Large intestine (tissue), 3 donors: ENCODE measurements around the gene SMYD3. TPM values are rescaled to one million over a fixed set of nuclear protein-coding genes. Genes with fewer than 3 reads are reported as not detected.
A peak's percentile ranks its signal among the peaks of the same experiment; 100 is the strongest.

Experiments used
- DNase-seq, 2 donors: peaks; one replicate each; pipeline versions ENCODE4 v3.0.0 to v3.0.0-alpha.2; 2013
- H3K27ac ChIP-seq: one replicate; pipeline ENCODE4 v1.5.1; 2013; ENCODE audit warnings: low read length
- H3K27me3 ChIP-seq: 2 replicates; pipeline ENCODE4 v1.6.1; 2013; ENCODE audit warnings: low read length; ENCODE audit not compliant: control insufficient read depth, insufficient read depth
- H3K36me3 ChIP-seq: 2 replicates; pipeline ENCODE4 v1.6.1; 2013; ENCODE audit warnings: low read length; ENCODE audit not compliant: control insufficient read depth, insufficient read depth
- H3K4me1 ChIP-seq: one replicate; pipeline ENCODE4 v1.6.1; 2013; ENCODE audit warnings: low read length; ENCODE audit not compliant: control insufficient read depth, insufficient read depth
- H3K4me3 ChIP-seq: one replicate; pipeline ENCODE4 v1.5.1; 2013; ENCODE audit warnings: low read length
- H3K9me3 ChIP-seq: one replicate; pipeline ENCODE4 v1.6.1; 2013; ENCODE audit warnings: mild to moderate bottlenecking, low read depth, low read length, moderate library complexity; ENCODE audit not compliant: control insufficient read depth
- WGBS: methylation state at CpG from one replicate; pipeline ENCODE4 v1.1.5; 2013; ENCODE audit warnings: low lambda C conversion rate; ENCODE audit not compliant: insufficient coverage; 5-methylcytosine and 5-hydroxymethylcytosine counted together
- polyA plus RNA-seq: library from polyadenylated mRNA; unstranded; fragments of 120-200 nt; gene quantifications from one replicate; pipeline ENCODE4 v1.2.1, GENCODE V29; 2013

Gene SMYD3
- polyA plus RNA-seq, 1 donor = 12.0 TPM

DNA sequence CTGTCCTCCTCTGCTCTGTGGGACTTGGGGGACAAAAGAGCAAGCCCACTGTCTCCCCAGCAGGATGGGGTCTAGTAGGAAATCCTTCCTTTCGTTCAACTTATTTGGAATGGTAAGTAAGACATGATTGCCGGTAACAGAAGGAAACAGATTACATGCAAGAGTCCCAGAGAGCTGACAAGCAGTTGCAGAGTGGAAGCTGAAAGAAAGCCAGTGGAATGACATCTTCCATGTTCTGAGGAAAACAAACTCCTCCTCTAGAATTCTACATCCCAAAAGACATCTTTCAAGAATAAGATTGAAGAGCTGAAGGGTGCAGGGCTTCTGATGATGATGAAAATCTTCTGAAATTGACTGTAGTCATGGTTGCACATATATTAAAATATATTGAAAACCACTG is 732.9 kb downstream of the SMYD3 start:
- Histone ChIP-seq H3K36me3 (no peaks in the 10 kb centered on the region), H3K27ac (no peak overlapping the region), H3K9me3 (peaks cover 5% of the 10 kb centered on the region), H3K4me1 (no peaks in the 10 kb centered on the region), H3K4me3 (no peak overlapping the region), H3K27me3 (no peaks in the 10 kb centered on the region)
- DNase-seq = no peak
- WGBS = no CpG with 5 or more reads among the region's 2 CpGs

DNA sequence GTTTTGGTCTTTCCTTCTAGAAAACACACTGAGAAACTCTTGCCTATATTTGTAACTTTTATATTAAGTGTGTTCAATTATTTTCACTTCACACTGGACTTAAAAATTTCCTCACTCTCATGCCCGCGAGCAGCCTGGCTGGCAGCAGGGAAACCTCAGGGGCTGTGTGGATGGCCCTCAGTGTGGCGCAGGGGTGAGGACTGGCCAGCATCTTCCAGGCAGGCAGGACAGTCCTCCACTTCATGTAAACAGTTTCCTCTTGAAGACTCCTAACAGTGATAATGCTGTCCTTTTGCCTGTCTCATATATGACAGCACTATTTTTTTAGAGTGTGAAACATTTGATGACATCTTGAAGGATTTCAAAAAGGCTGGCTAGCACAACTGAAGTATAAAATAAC is 733.7 kb downstream of the SMYD3 start:
- Histone ChIP-seq H3K4me3 (no peak overlapping the region), H3K36me3 (no peaks in the 10 kb centered on the region), H3K27me3 (no peaks in the 10 kb centered on the region), H3K4me1 (no peaks in the 10 kb centered on the region), H3K9me3 (peaks cover 5% of the 10 kb centered on the region), H3K27ac (no peak overlapping the region)
- no peak for DNase-seq
- no CpG with 5 or more reads among the region's 3 CpGs for WGBS

DNA sequence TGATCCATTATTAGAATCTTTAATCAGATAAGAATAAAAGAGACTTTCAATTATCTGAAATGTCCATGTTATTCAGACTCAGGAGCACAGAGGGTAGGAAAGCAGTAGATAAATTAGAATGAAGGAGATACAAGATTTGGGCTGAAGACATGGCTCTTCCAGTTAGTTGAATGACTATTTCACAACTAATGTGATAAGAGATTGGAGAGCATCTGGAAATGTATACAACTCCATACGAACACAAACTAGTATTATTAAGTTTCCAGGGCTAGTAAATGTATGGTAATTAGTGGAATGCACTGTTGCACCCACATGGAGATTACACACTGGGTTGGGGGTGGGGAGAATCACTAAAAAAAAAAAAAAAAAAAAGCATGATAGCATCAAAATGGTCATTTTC is 734.3 kb downstream of the SMYD3 start:
- WGBS = no CpG with 5 or more reads among the region's 1 CpG

DNA sequence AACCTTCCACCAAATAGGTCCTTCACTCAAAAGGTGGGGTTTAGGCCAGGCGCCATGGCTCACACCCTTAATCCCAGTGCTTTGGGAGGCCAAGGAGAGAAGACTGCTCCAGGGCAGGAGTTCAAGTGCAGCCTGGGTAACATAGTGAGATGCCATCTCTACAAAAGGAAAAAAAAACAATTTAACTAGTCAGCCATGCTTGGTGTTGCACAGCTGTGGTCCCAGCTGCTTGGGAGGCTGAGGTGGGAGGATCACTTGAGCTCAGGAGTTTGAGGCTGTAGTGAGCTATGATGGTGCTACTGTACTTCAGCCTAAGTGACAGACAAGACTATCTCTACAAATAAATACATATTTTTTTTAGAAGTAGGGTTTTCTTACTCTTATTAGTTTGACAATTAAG is 734.8 kb downstream of the SMYD3 start:
- H3K4me3 ChIP-seq = no peak overlapping the region
- H3K36me3 ChIP-seq = no peaks in the 10 kb centered on the region
- no peak for DNase-seq
- no peaks in the 10 kb centered on the region for H3K27me3 ChIP-seq
- H3K4me1 ChIP-seq = no peaks in the 10 kb centered on the region
- peaks cover 5% of the 10 kb centered on the region for H3K9me3 ChIP-seq
- no peak overlapping the region for H3K27ac ChIP-seq
- no CpG with 5 or more reads among the region's 1 CpG for WGBS

More for the DNA sequence above, 734.3 kb downstream of the SMYD3 start:
- Histone ChIP-seq H3K36me3 (no peaks in the 10 kb centered on the region), H3K4me3 (no peak overlapping the region), H3K27me3 (no peaks in the 10 kb centered on the region), H3K27ac (no peak overlapping the region), H3K4me1 (no peaks in the 10 kb centered on the region), H3K9me3 (peaks cover 5% of the 10 kb centered on the region)
- DNase-seq = no peak

DNA sequence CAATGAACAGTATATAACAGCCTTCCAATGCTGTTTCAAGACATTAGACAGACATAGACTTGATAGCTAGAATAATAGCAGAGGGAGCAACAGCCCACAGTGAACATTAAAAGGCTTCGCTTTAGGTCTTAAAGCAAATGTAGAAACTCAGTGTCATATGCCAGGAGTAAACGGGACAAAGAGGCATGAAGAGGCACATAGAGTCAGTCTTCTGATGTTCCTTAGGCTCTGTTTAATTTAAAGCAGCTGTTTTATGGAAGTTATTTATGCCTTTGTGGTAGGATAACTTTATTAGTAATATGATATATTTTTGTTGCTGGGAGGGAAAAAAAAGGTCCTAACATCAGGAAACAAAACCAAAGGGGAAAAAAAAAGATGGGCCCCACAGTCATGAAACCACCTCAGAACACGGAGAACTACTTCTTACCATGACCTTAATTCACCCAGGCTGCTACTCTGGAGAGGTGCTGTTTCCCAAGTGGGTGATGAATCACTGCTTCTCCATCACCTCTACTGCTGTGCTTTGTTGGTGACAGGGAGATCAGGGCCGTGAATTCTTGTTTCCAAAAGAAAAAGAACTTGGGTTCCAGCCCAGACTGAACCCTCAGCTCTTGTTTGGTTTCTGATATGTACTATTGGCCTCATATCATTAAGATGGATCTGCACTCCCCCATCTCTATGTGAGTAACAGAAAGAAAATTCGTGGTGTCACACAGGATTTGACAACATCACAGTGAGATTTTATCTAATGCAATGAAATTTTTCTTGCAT is 735.4 kb downstream of the SMYD3 start:
- DNase-seq = no peak
- Histone ChIP-seq H3K36me3 (no peaks in the 10 kb centered on the region), H3K9me3 (peaks cover 5% of the 10 kb centered on the region), H3K4me3 (no peak overlapping the region), H3K27me3 (no peaks in the 10 kb centered on the region), H3K27ac (no peak overlapping the region), H3K4me1 (no peaks in the 10 kb centered on the region)
- WGBS = 100% methylated on average over 2 of the region's 5 CpGs

DNA sequence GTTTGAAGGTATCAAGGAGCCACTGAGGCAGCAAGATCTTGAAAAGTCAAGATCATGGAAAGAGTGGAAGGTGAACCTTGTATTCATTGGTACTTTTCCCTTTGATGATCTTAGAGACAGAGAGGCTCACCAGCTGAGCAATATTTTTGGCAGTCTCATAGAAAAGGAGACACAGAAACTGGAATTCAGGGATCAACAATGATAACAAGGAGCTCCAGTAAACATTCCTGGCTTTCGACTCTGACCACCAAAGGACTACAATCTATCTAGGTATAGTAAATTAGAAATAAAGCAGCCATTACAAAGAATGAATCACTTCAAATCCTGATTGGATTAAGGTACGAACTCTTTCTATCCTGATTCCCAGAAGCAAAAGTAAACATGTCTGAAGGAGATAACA is 736.9 kb downstream of the SMYD3 start:
- peaks cover 5% of the 10 kb centered on the region for H3K9me3 ChIP-seq
- no peak for DNase-seq
- no peaks in the 10 kb centered on the region for H3K36me3 ChIP-seq
- H3K27me3 ChIP-seq = no peaks in the 10 kb centered on the region
- WGBS = 100% methylated on average over 1 of the region's 2 CpGs
- H3K4me1 ChIP-seq = no peaks in the 10 kb centered on the region
- no peak overlapping the region for H3K27ac ChIP-seq
- H3K4me3 ChIP-seq = no peak overlapping the region

DNA sequence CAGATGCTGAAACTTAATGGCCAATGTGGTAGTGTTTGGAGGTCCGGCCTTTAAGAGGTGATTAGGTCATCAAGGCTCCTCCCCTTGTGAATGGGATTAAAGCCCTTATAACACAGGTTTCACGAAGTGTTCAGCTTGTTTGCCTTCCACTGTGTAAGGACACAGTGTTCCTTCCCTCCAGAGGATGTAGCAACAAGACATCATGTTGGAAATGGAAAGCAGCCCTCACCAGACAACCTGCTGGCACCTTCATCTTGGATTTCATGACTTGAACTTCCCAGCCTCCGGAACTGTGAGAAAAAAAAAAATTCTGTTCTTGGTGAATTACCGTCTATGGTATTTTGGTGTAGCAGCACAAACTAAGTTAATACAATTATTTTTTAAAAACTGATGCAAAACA is 738.5 kb downstream of the SMYD3 start:
- H3K27me3 ChIP-seq = no peaks in the 10 kb centered on the region
- no peak for DNase-seq
- H3K4me3 ChIP-seq = no peak overlapping the region
- WGBS = 100% methylated on average over 2 of the region's 4 CpGs
- H3K36me3 ChIP-seq = no peaks in the 10 kb centered on the region
- no peaks in the 10 kb centered on the region for H3K9me3 ChIP-seq
- no peak overlapping the region for H3K27ac ChIP-seq
- no peaks in the 10 kb centered on the region for H3K4me1 ChIP-seq

DNA sequence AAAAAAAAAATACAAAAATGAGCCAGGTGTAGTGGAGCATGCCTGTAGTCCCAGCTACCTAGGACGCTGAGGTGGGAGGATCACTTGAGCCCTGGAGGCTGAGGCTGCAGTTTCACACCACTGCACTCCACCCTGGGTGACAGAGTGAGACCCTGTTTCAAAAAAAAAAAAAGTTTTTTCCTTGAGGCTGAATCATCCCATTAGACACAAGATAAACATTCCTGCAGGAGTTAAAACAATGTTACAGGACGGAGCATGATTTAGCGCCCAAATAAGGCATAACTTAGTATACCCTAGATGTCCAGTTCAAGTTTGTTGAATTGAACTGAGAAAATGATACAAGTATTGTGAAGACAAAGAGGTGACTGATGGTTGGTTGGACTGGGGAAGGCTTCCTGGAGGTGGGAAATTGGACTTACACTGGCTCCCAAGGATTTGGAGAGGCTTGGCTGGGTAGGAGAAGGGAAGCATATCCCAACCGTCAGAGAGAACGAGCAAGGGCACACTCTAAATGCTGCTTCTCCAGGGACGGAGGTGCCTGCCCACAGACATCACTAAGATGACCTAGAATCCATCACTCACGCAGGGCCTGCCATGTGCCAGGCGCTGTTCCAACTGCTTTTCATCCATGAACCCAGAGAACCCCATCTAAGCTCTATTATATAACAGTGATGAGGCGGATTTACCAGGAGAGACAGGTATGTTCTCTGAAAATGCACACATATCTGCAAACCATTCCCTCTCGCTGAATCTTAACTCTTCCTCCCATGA is 741.7 kb downstream of the SMYD3 start:
- no peaks in the 10 kb centered on the region for H3K36me3 ChIP-seq
- no peaks in the 10 kb centered on the region for H3K27me3 ChIP-seq
- DNase-seq = no peak
- no peaks in the 10 kb centered on the region for H3K4me1 ChIP-seq
- no peak overlapping the region for H3K4me3 ChIP-seq
- H3K27ac ChIP-seq = no peak overlapping the region
- WGBS = no CpG with 5 or more reads among the region's 10 CpGs
- H3K9me3 ChIP-seq = no peaks in the 10 kb centered on the region

DNA sequence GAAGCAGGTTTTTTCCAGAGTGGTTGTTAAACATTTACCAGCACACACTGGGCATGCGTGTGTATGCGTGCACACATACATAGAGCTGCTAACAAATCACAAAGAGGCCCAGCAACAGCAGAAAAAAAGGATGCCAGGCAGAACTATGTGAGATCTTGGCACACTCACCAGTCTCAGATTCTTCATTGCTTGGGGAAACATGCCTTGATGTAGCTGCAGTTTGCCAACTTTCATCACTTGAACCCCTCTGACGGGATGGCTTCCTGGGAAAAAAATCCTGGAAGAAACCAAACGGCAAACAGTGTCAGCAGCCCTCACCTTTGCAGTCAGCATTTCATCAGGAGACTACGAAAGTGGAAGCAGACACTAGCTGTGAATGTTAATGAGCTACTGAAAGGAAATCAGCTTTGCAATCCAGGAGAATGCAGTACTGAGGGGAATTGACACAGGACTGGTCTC is 743.2 kb downstream of the SMYD3 start:
- peak in 1 of 2 donors; percentile 7 for DNase-seq
- Histone ChIP-seq H3K27ac (no peak overlapping the region), H3K4me3 (no peak overlapping the region), H3K4me1 (no peaks in the 10 kb centered on the region), H3K27me3 (no peaks in the 10 kb centered on the region), H3K9me3 (no peaks in the 10 kb centered on the region), H3K36me3 (no peaks in the 10 kb centered on the region)
- no CpG with 5 or more reads among the region's 5 CpGs for WGBS

DNA sequence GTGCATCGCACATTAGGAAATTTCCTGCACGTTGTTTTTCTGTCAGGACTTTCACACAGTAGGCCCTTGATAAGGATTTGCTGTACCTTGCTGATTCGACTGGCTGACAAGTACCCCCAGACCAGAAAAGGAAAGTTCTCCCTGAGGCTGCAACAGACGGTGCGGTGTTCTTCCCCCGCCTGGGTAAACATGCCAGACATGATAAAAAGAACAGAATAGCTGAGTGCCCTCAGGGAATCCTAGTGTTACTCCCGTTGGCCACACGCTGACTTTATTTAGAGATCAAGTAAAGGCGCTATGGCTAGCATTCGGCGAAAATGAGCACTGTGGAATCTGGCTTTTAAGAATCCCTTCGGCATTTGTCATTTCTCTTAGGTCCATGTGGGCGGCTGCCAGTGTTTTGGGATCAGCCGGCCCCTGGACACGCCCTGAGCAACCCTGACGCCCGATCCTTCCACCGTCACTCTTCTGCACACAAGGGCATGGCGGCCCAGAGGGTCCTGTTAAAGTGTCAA is 744.6 kb downstream of the SMYD3 start:
- Histone ChIP-seq H3K4me1 (no peaks in the 10 kb centered on the region), H3K27me3 (no peaks in the 10 kb centered on the region), H3K9me3 (no peaks in the 10 kb centered on the region), H3K4me3 (no peak overlapping the region), H3K36me3 (no peaks in the 10 kb centered on the region), H3K27ac (no peak overlapping the region)
- no peak for DNase-seq
- 70% methylated on average over 4 of the region's 19 CpGs for WGBS
